H1 (cell line): ENCODE results near the gene KLHL8.

ENCODE experiments used
- MAFK ChIP-seq: IDR thresholded peaks from 2 replicates; pipeline ENCODE4 v1.6.1; 2012; ENCODE audit warnings: low read depth, mild to moderate bottlenecking, improper control_type of control experiment, low read length
- POLR2A ChIP-seq, 2 experiments: IDR thresholded peaks; 1 replicate in 1 of 2; 2 replicates in 1 of 2; pipeline ENCODE4 v1.6.1; 2011; ENCODE audit warnings: low read depth in 2 of 2, low read length in 2 of 2, mild to moderate bottlenecking in 2 of 2; ENCODE audit errors: control extremely low read depth in 1 of 2
- POU5F1 ChIP-seq: IDR thresholded peaks from 2 replicates; pipeline ENCODE4 v1.6.1; 2011; ENCODE audit warnings: low read depth, mild to moderate bottlenecking, low read length, moderate library complexity
- RFX5 ChIP-seq: IDR thresholded peaks from 2 replicates; pipeline ENCODE4 v1.6.1; 2011; ENCODE audit warnings: low read depth, low read length, improper control_type of control experiment, borderline replicate concordance
- TF ChIP-seq, protein P1 (sequence below), 3 experiments: IDR thresholded peaks; 1 replicate in 2 of 3; 2 replicates in 1 of 3; pipeline versions ENCODE4 v1.5.1 to v1.6.1; 2011; ENCODE audit warnings: low read length in 3 of 3, mild to moderate bottlenecking in 3 of 3, inconsistent platforms in 2 of 3, low read depth in 1 of 3, moderate library complexity in 1 of 3; ENCODE audit not compliant: insufficient read depth in 1 of 3; ENCODE audit errors: control extremely low read depth in 1 of 3

DNA sequence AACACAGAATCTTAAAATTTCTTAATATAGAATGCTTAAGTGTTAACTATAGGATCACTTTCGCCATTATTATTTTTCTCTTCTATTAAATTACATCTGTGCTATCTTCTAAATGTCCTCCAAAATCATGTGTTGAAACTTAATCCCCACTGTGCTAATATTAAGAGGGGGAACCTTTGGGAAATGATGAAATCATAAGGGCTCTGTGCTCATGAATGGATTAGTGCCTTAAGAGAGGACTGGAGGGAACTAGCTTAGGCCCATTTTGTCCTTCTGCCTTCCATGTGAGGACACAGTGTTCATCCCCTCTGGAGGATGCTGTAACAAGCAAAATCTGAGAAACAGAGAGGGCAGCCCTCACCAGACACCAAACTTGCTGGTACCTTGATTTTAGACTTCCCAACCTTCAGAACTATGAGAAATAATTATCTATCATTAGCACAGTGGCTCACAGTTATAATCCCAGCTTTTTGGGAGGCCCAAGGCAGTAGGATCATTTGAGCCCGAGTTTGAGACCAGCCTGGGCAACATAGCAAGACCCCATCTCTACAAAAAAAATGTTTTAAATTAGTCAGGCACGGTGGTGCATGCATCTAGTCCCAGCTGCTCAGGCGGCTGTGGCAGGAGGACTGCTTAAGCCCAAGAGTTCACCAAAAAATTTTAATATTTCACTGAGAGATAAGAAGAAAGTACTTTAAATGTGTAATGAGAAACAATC is 26.3 kb downstream of the KLHL8 start:
- TF ChIP-seq POLR2A (IDR thresholded peaks at IDR 0.05; ENCODE audit: control extremely low read depth in 1 of 2, low read depth in 2 of 2, low read length in 2 of 2) (no peak), MAFK (no peak), POU5F1 (no peak), RFX5 (no peak)
- TF ChIP-seq, protein P1, sequence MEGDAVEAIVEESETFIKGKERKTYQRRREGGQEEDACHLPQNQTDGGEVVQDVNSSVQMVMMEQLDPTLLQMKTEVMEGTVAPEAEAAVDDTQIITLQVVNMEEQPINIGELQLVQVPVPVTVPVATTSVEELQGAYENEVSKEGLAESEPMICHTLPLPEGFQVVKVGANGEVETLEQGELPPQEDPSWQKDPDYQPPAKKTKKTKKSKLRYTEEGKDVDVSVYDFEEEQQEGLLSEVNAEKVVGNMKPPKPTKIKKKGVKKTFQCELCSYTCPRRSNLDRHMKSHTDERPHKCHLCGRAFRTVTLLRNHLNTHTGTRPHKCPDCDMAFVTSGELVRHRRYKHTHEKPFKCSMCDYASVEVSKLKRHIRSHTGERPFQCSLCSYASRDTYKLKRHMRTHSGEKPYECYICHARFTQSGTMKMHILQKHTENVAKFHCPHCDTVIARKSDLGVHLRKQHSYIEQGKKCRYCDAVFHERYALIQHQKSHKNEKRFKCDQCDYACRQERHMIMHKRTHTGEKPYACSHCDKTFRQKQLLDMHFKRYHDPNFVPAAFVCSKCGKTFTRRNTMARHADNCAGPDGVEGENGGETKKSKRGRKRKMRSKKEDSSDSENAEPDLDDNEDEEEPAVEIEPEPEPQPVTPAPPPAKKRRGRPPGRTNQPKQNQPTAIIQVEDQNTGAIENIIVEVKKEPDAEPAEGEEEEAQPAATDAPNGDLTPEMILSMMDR (IDR thresholded peaks at IDR 0.05; ENCODE audit: control extremely low read depth in 1 of 3, insufficient read depth in 1 of 3, low read depth in 1 of 3, low read length in 3 of 3) = no peak
